GM13976 (cell line): ENCODE results near the gene SVOPL.
A peak's percentile ranks its signal among the peaks of the same experiment; 100 is the strongest.

Experiments
- DNase-seq: peaks from one replicate; pipeline ENCODE4 v3.0.0; 2012; ENCODE audit warnings: low spot score
- in situ Hi-C: fragments of 300-500 bp; cut with MboI; formaldehyde crosslinking; loops from one replicate; pipeline ENCODE4 v1.12.0; 2022; ENCODE audit warnings: low sequenced_read_pairs, mixed read lengths, inconsistent platforms; ENCODE audit not compliant: unreplicated experiment
- TF ChIP-seq, protein P1 (sequence below): IDR thresholded peaks from 2 replicates; pipeline ENCODE4 v1.5.1; 2012; ENCODE audit warnings: borderline replicate concordance, mild to moderate bottlenecking; ENCODE audit not compliant: insufficient read depth; ENCODE audit errors: extremely low read depth, missing control alignments, control extremely low read depth

The SVOPL gene

GRCh38 chr7:138618933-138619332 is 82.2 kb downstream of the SVOPL start:
- no peak for DNase-seq
- in situ Hi-C loops, result no loop called here
- TF ChIP-seq, protein P1, sequence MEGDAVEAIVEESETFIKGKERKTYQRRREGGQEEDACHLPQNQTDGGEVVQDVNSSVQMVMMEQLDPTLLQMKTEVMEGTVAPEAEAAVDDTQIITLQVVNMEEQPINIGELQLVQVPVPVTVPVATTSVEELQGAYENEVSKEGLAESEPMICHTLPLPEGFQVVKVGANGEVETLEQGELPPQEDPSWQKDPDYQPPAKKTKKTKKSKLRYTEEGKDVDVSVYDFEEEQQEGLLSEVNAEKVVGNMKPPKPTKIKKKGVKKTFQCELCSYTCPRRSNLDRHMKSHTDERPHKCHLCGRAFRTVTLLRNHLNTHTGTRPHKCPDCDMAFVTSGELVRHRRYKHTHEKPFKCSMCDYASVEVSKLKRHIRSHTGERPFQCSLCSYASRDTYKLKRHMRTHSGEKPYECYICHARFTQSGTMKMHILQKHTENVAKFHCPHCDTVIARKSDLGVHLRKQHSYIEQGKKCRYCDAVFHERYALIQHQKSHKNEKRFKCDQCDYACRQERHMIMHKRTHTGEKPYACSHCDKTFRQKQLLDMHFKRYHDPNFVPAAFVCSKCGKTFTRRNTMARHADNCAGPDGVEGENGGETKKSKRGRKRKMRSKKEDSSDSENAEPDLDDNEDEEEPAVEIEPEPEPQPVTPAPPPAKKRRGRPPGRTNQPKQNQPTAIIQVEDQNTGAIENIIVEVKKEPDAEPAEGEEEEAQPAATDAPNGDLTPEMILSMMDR, result no peak

GRCh38 chr7:138618506-138618905 is 82.7 kb downstream of the SVOPL start:
- TF ChIP-seq, protein P1, result no peak

GRCh38 chr7:138616085-138616484 is 85.1 kb downstream of the SVOPL start:
- TF ChIP-seq, protein P1, result no peak
- in situ Hi-C loops, result no loop called here
- no peak for DNase-seq

More at GRCh38 chr7:138618506-138618905, 82.7 kb downstream of the SVOPL start:
- no peak for DNase-seq
- in situ Hi-C loops, result no loop called here

GRCh38 chr7:138613630-138614029 is 87.5 kb downstream of the SVOPL start:
- in situ Hi-C loops, result no loop called here
- no peak for DNase-seq
- TF ChIP-seq, protein P1, result no peak

- DNase-seq, result no peak
- in situ Hi-C loops, result no loop called here
- TF ChIP-seq, protein P1, result no peak
These were observed 90.4 kb downstream of the SVOPL start for GRCh38 chr7:138610671-138611170.

GRCh38 chr7:138608275-138608674 is 92.9 kb downstream of the SVOPL start:
- TF ChIP-seq, protein P1, result no peak
- DNase-seq, result peak; percentile 22
- in situ Hi-C loops, result no loop called here
